DOHH2 (cell line): ENCODE measurements around the gene ITPK1.

Experiments used
- H3F3A ChIP-seq: fragments of 200-600 bp; sonication (generic), shearing (Covaris generic); 2 replicates; pipeline ENCODE4 v1.6.0; 2016; ENCODE audit warnings: antibody characterized with exemption, mild to moderate bottlenecking; ENCODE audit not compliant: control insufficient read depth, insufficient read depth
- H3K27ac ChIP-seq: fragments of 200-600 bp; sonication (generic); 2 replicates; pipeline ENCODE4 v1.5.1; 2014; ENCODE audit warnings: low read depth, mild to moderate bottlenecking, low read length, moderate library complexity
- H3K27me3 ChIP-seq: fragments of 200-600 bp; sonication (generic); 2 replicates; pipeline ENCODE4 v1.6.1; 2014; ENCODE audit warnings: mild to moderate bottlenecking, low read length, mixed read lengths; ENCODE audit not compliant: control insufficient read depth
- H3K36me3 ChIP-seq: fragments of 200-600 bp; sonication (generic); 2 replicates; pipeline ENCODE4 v1.6.1; 2014; ENCODE audit warnings: mild to moderate bottlenecking, low read length, moderate library complexity, mixed read lengths; ENCODE audit not compliant: control insufficient read depth
- H3K4me1 ChIP-seq: fragments of 200-600 bp; sonication (generic); 2 replicates; pipeline ENCODE4 v1.6.1; 2014; ENCODE audit warnings: mild to moderate bottlenecking, low read length, mixed read lengths; ENCODE audit not compliant: control insufficient read depth
- H3K4me2 ChIP-seq: fragments of 200-600 bp; sonication (generic); 2 replicates; pipeline ENCODE4 v1.6.0; 2014; ENCODE audit warnings: mild to moderate bottlenecking, low read length, moderate library complexity
- H3K4me3 ChIP-seq: fragments of 200-600 bp; sonication (generic); 2 replicates; pipeline ENCODE4 v1.5.1; 2014; ENCODE audit warnings: mild to moderate bottlenecking, low read length, mixed read lengths
- H3K79me2 ChIP-seq: fragments of 200-600 bp; sonication (generic); 2 replicates; pipeline ENCODE4 v1.6.1; 2014; ENCODE audit warnings: mild to moderate bottlenecking, low read length, mixed read lengths; ENCODE audit not compliant: control insufficient read depth
- H3K9me2 ChIP-seq: fragments of 200-600 bp; sonication (generic); replicated peaks from 2 replicates; pipeline ENCODE4 v1.6.1; 2014; ENCODE audit warnings: mild to moderate bottlenecking, low read length, mixed read lengths; ENCODE audit not compliant: control insufficient read depth
- H3K9me3 ChIP-seq: fragments of 200-600 bp; sonication (generic); 2 replicates; pipeline ENCODE4 v1.6.1; 2014; ENCODE audit warnings: antibody characterized with exemption, low read length, mixed read lengths; ENCODE audit not compliant: control insufficient read depth, insufficient read depth
- H4K20me1 ChIP-seq: fragments of 200-600 bp; sonication (generic); 2 replicates; pipeline ENCODE4 v1.6.0; 2014; ENCODE audit warnings: low read depth, mild to moderate bottlenecking, antibody characterized with exemption, low read length, moderate library complexity; ENCODE audit not compliant: control insufficient read depth, insufficient read depth
- CTCF ChIP-seq: fragments of 200-600 bp; sonication (generic); IDR thresholded peaks from one replicate; pipeline ENCODE4 v1.5.1; 2014; ENCODE audit warnings: antibody characterized with exemption, mild to moderate bottlenecking, low read depth, low read length; ENCODE audit not compliant: poor library complexity, severe bottlenecking
- EZH2phosphoT487 ChIP-seq: fragments of 200-600 bp; sonication (generic); IDR thresholded peaks from 2 replicates; pipeline ENCODE4 v1.6.1; 2017; ENCODE audit warnings: borderline replicate concordance, mild to moderate bottlenecking, antibody characterized with exemption, low read length, moderate library complexity, mixed read lengths

The ITPK1 gene

GRCh38 chr14:92987148-92987570, 128.6 kb downstream of the ITPK1 start:
- no peaks in the 10 kb centered on the region for H4K20me1 ChIP-seq
- TF ChIP-seq CTCF = no peak
- no peaks in the 10 kb centered on the region for H3K36me3 ChIP-seq
- no peaks in the 10 kb centered on the region; the same call in 1 of the 2 replicates for H3K9me3 ChIP-seq
- no peaks in the 10 kb centered on the region for H3K27me3 ChIP-seq
- H3K4me3 ChIP-seq = no peak overlapping the region
- peaks cover 5% of the 10 kb centered on the region for H3K4me1 ChIP-seq
- no peak overlapping the region for H3K4me2 ChIP-seq
- no peaks in the 10 kb centered on the region for H3K9me2 ChIP-seq
- no peaks in the 10 kb centered on the region for H3F3A ChIP-seq
- H3K79me2 ChIP-seq = no peaks in the 10 kb centered on the region
- no peak overlapping the region for H3K27ac ChIP-seq

- H3K9me3 ChIP-seq = peaks cover 6% of the 10 kb centered on the region; the same call in 1 of the 2 replicates
- no peak overlapping the region for H3K4me3 ChIP-seq
- no peaks in the 10 kb centered on the region for H3K36me3 ChIP-seq
- no peak overlapping the region for H3K27ac ChIP-seq
- no peaks in the 10 kb centered on the region for H3F3A ChIP-seq
- no peaks in the 10 kb centered on the region for H3K79me2 ChIP-seq
- TF ChIP-seq CTCF (no peak), EZH2phosphoT487 (no peak)
- no peak overlapping the region for H3K4me2 ChIP-seq
- H3K4me1 ChIP-seq = peaks cover 5% of the 10 kb centered on the region
- no peaks in the 10 kb centered on the region for H4K20me1 ChIP-seq
- H3K9me2 ChIP-seq = no peaks in the 10 kb centered on the region
- H3K27me3 ChIP-seq = no peaks in the 10 kb centered on the region
Observed at GRCh38 chr14:92986254-92987147, 129.2 kb downstream of the ITPK1 start.

- H3K4me2 ChIP-seq = no peak overlapping the region
- H4K20me1 ChIP-seq = no peaks in the 10 kb centered on the region
- H3K27ac ChIP-seq = no peak overlapping the region
Observed at GRCh38 chr14:92985521-92985920, 130.2 kb downstream of the ITPK1 start.

More at GRCh38 chr14:92985521-92985920, 130.2 kb downstream of the ITPK1 start:
- H3K27me3 ChIP-seq = no peaks in the 10 kb centered on the region
- H3K36me3 ChIP-seq = no peaks in the 10 kb centered on the region
- H3K9me3 ChIP-seq = peaks cover 9% of the 10 kb centered on the region; the same call in 1 of the 2 replicates
- TF ChIP-seq CTCF = no peak
- TF ChIP-seq EZH2phosphoT487 = no peak
- H3K4me3 ChIP-seq = no peak overlapping the region
- no peaks in the 10 kb centered on the region for H3F3A ChIP-seq
- H3K9me2 ChIP-seq = no peaks in the 10 kb centered on the region
- peaks cover 5% of the 10 kb centered on the region for H3K4me1 ChIP-seq
- H3K79me2 ChIP-seq = no peaks in the 10 kb centered on the region
